Epidermal melanocyte (primary cell): ENCODE results near the gene KLRK1.
"Not testable (repeated sequence)": the region's sequence is repeated elsewhere in the genome, so short reads cannot be mapped to it uniquely, and the experiment has no call there.

Source experiments
- DNase-seq: peaks from one replicate; pipeline ENCODE4 v3.0.0; 2011; ENCODE audit warnings: low spot score; ENCODE audit not compliant: insufficient read length

Gene KLRK1

GRCh38 chr12:10362828-10363657, 26.8 kb downstream of the KLRK1 start:
- DNase-seq: no peak

- DNase-seq: no peak
Measured at GRCh38 chr12:10362325-10362724, 27.5 kb downstream of the KLRK1 start.

GRCh38 chr12:10361622-10362021, 28.2 kb downstream of the KLRK1 start:
- DNase-seq: no peak

GRCh38 chr12:10361084-10361483, 28.8 kb downstream of the KLRK1 start:
- DNase-seq: no peak

- DNase-seq: no peak
Measured at GRCh38 chr12:10358969-10359368, 30.9 kb downstream of the KLRK1 start.

GRCh38 chr12:10358131-10358530, 31.7 kb downstream of the KLRK1 start:
- DNase-seq: no peak

GRCh38 chr12:10354502-10354901, 35.3 kb downstream of the KLRK1 start:
- DNase-seq: no peak

GRCh38 chr12:10354071-10354470, 35.8 kb downstream of the KLRK1 start:
- DNase-seq: no peak

- DNase-seq: not testable (repeated sequence)
Measured at GRCh38 chr12:10351457-10351856, 38.4 kb downstream of the KLRK1 start.

- DNase-seq: no peak
Measured at GRCh38 chr12:10341892-10342509, 47.8 kb downstream of the KLRK1 start.

GRCh38 chr12:10340946-10341345, 48.9 kb downstream of the KLRK1 start:
- not testable (repeated sequence) for DNase-seq

GRCh38 chr12:10339053-10339840, 50.6 kb downstream of the KLRK1 start:
- no peak for DNase-seq

GRCh38 chr12:10338470-10338869, 51.4 kb downstream of the KLRK1 start:
- DNase-seq: not testable (repeated sequence)

- DNase-seq: not testable (repeated sequence)
Measured at GRCh38 chr12:10336196-10336595, 53.6 kb downstream of the KLRK1 start.

GRCh38 chr12:10331642-10332239, 58.1 kb downstream of the KLRK1 start:
- DNase-seq: peak; percentile 56

GRCh38 chr12:10328691-10329090, 61.1 kb downstream of the KLRK1 start:
- DNase-seq: not testable (repeated sequence)
